Esophagus muscularis mucosa (tissue), 3 donors: ENCODE data around the gene CPA5.

Experiments used
- CTCF ChIP-seq, 3 experiments: fragments of 200-600 bp in 2 of 3; fragments of 450-650 bp in 1 of 3; sonication (generic) in 2 of 3; IDR thresholded peaks; one replicate each; pipeline ENCODE4 v1.5.1; 2017 to 2019; ENCODE audit warnings: antibody characterized with exemption in 3 of 3, mild to moderate bottlenecking in 2 of 3, moderate library complexity in 1 of 3
- EP300 ChIP-seq: sonication (generic); formaldehyde crosslinking; IDR thresholded peaks from one replicate; pipeline ENCODE4 v1.6.1; 2017; ENCODE audit warnings: antibody characterized with exemption

DNA sequence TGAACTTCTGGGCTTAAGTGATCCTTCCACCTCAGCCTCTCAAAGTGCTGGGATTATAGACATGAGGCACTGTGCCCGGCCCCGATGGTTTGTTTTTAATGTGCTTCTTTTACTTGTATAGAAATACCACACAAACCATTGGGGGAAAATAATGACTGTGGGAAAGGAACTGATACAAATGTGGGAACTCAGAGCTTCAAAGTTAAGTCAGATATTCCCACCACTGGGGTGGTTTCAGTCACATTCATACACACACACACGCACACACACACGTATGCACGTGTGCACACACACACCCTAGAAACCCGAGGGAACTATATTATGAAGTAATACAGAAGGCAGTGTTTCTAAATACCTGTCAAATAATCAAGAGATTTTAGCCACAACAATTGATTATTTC lies 34.6 kb upstream of the CPA5 start:
- TF ChIP-seq CTCF (IDR thresholded peaks at IDR 0.05) (no peak), EP300 (no peak)
